Neuron (in vitro differentiated cells): ENCODE results near the gene ALKBH5.

Source experiments
- H2AFZ ChIP-seq: one replicate; pipeline ENCODE4 v1.6.1; 2013; ENCODE audit warnings: low read depth, mild to moderate bottlenecking, inconsistent platforms, low read length, moderate library complexity
- H3K27me3 ChIP-seq: one replicate; pipeline ENCODE4 v1.6.1; 2013; ENCODE audit warnings: low read length; ENCODE audit not compliant: insufficient read depth
- H3K36me3 ChIP-seq: one replicate; pipeline ENCODE4 v1.6.1; 2013; ENCODE audit warnings: low read length; ENCODE audit not compliant: insufficient read depth
- H3K4me1 ChIP-seq: one replicate; pipeline ENCODE4 v1.6.1; 2013; ENCODE audit warnings: low read length; ENCODE audit not compliant: insufficient read depth
- H3K4me3 ChIP-seq: 2 replicates; pipeline ENCODE4 v1.5.1; 2013; ENCODE audit warnings: mild to moderate bottlenecking, low read length, moderate library complexity
- H3K9me3 ChIP-seq: one replicate; pipeline ENCODE4 v1.6.1; 2013; ENCODE audit warnings: low read length

ALKBH5 gene

DNA sequence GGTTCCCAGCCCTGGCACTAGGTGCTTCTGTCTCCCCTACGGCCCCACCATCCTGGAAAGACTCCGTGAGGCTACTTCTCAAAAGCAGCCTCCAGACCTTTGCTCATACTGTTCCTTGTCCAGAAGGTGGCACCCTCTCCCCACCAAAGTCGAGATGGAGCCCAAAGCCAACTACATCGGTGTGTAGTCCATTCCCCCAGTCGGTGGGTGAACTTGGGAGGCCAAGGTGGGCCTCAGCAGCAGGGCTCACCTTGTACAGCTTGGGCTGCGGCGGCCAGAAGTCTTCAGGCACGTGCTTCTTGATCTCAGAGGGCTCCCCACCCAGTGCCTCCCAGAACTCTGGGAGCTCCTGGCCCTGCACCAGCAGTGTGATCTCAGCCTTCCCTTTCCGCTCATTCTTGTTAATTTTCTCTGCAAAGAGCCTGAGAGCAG, 64.7 kb downstream of the ALKBH5 start:
- Histone ChIP-seq H3K4me1 (no peaks in the 10 kb centered on the region), H3K27me3 (no peaks in the 10 kb centered on the region), H3K9me3 (no peaks in the 10 kb centered on the region), H3K36me3 (peaks cover 76% of the 10 kb centered on the region), H3K4me3 (no peak overlapping the region), H2AFZ (no peak overlapping the region)

- no peak overlapping the region for H2AFZ ChIP-seq
- no peaks in the 10 kb centered on the region for H3K4me1 ChIP-seq
- H3K9me3 ChIP-seq, result no peaks in the 10 kb centered on the region
- peaks cover 76% of the 10 kb centered on the region for H3K36me3 ChIP-seq
- no peaks in the 10 kb centered on the region for H3K27me3 ChIP-seq
- no peak overlapping the region for H3K4me3 ChIP-seq
Observed at GRCh38 chr17:18248811-18249210, 65.2 kb downstream of the ALKBH5 start.

- no peaks in the 10 kb centered on the region for H3K27me3 ChIP-seq
- H3K36me3 ChIP-seq, result peaks cover 75% of the 10 kb centered on the region
Observed at GRCh38 chr17:18250259-18250658, 66.6 kb downstream of the ALKBH5 start.

GRCh38 chr17:18250708-18251107, 67.1 kb downstream of the ALKBH5 start:
- H3K4me1 ChIP-seq, result no peaks in the 10 kb centered on the region
- no peak overlapping the region for H2AFZ ChIP-seq
- no peaks in the 10 kb centered on the region for H3K9me3 ChIP-seq
- H3K27me3 ChIP-seq, result no peaks in the 10 kb centered on the region
- H3K36me3 ChIP-seq, result peaks cover 74% of the 10 kb centered on the region
- H3K4me3 ChIP-seq, result no peak overlapping the region

More at GRCh38 chr17:18250259-18250658, 66.6 kb downstream of the ALKBH5 start:
- no peak overlapping the region for H2AFZ ChIP-seq
- no peaks in the 10 kb centered on the region for H3K9me3 ChIP-seq
- H3K4me1 ChIP-seq, result no peaks in the 10 kb centered on the region
- no peak overlapping the region for H3K4me3 ChIP-seq

GRCh38 chr17:18251204-18251603, 67.6 kb downstream of the ALKBH5 start:
- H3K4me1 ChIP-seq, result no peaks in the 10 kb centered on the region
- no peaks in the 10 kb centered on the region for H3K27me3 ChIP-seq
- H2AFZ ChIP-seq, result no peak overlapping the region
- H3K4me3 ChIP-seq, result no peak overlapping the region
- H3K9me3 ChIP-seq, result no peaks in the 10 kb centered on the region
- peaks cover 72% of the 10 kb centered on the region for H3K36me3 ChIP-seq

- H2AFZ ChIP-seq, result no peak overlapping the region
- H3K4me3 ChIP-seq, result no peak overlapping the region
- no peaks in the 10 kb centered on the region for H3K27me3 ChIP-seq
- H3K36me3 ChIP-seq, result peaks cover 68% of the 10 kb centered on the region
- H3K4me1 ChIP-seq, result peaks cover 2% of the 10 kb centered on the region
- no peaks in the 10 kb centered on the region for H3K9me3 ChIP-seq
Observed at GRCh38 chr17:18252160-18252559, 68.5 kb downstream of the ALKBH5 start.

GRCh38 chr17:18253187-18253884, 69.7 kb downstream of the ALKBH5 start:
- Histone ChIP-seq H3K9me3 (no peaks in the 10 kb centered on the region), H3K36me3 (peaks cover 59% of the 10 kb centered on the region), H3K4me3 (no peak overlapping the region), H3K4me1 (peaks cover 7% of the 10 kb centered on the region), H3K27me3 (no peaks in the 10 kb centered on the region), H2AFZ (no peak overlapping the region)

GRCh38 chr17:18253947-18254821, 70.6 kb downstream of the ALKBH5 start:
- peaks cover 53% of the 10 kb centered on the region for H3K36me3 ChIP-seq
- no peaks in the 10 kb centered on the region for H3K9me3 ChIP-seq
- no peaks in the 10 kb centered on the region for H3K27me3 ChIP-seq
- no peak overlapping the region for H3K4me3 ChIP-seq
- H2AFZ ChIP-seq, result no peak overlapping the region
- H3K4me1 ChIP-seq, result peaks cover 10% of the 10 kb centered on the region

- peaks cover 51% of the 10 kb centered on the region for H3K36me3 ChIP-seq
- no peaks in the 10 kb centered on the region for H3K27me3 ChIP-seq
- peaks cover 12% of the 10 kb centered on the region for H3K4me1 ChIP-seq
- no peak overlapping the region for H2AFZ ChIP-seq
- H3K4me3 ChIP-seq, result no peak overlapping the region
- H3K9me3 ChIP-seq, result no peaks in the 10 kb centered on the region
Observed at GRCh38 chr17:18254888-18255649, 71.4 kb downstream of the ALKBH5 start.

GRCh38 chr17:18256351-18256750, 72.7 kb downstream of the ALKBH5 start:
- peaks cover 16% of the 10 kb centered on the region for H3K4me1 ChIP-seq
- H3K36me3 ChIP-seq, result peaks cover 38% of the 10 kb centered on the region
- H3K4me3 ChIP-seq, result no peak overlapping the region
- no peak overlapping the region for H2AFZ ChIP-seq
- H3K9me3 ChIP-seq, result no peaks in the 10 kb centered on the region
- H3K27me3 ChIP-seq, result no peaks in the 10 kb centered on the region

- Histone ChIP-seq H3K9me3 (no peaks in the 10 kb centered on the region), H2AFZ (no peak overlapping the region), H3K4me1 (peaks cover 20% of the 10 kb centered on the region), H3K36me3 (peaks cover 34% of the 10 kb centered on the region), H3K27me3 (no peaks in the 10 kb centered on the region), H3K4me3 (no peak overlapping the region)
Observed at GRCh38 chr17:18256776-18257175, 73.1 kb downstream of the ALKBH5 start.

- no peaks in the 10 kb centered on the region for H3K9me3 ChIP-seq
- H3K36me3 ChIP-seq, result peaks cover 27% of the 10 kb centered on the region
- no peaks in the 10 kb centered on the region for H3K27me3 ChIP-seq
- H2AFZ ChIP-seq, result peak overlapping the region; percentile 96
- peaks cover 22% of the 10 kb centered on the region for H3K4me1 ChIP-seq
- peak overlapping the region; percentile 54 for H3K4me3 ChIP-seq
Observed at GRCh38 chr17:18257268-18257981, 73.8 kb downstream of the ALKBH5 start.
